Pancreas (tissue), 10 donors: ENCODE results near the gene FAR1. TPM values are rescaled to one million over a fixed set of nuclear protein-coding genes. Genes with fewer than 3 reads are reported as not detected.

Experiments
- ATAC-seq, 4 donors: fragments of 200-7000 bp; cut with Tn5 transposase; one replicate each; pipeline versions ENCODE4 v1.8.0 to v1.9.1; 2020; ENCODE audit warnings: mild to moderate bottlenecking in 4 of 4, moderate library complexity in 4 of 4
- DNase-seq, 6 donors: peaks; one replicate each; pipeline ENCODE4 v3.0.0-alpha.2; 2020
- FAIRE-seq: peaks from 2 replicates; lab custom pipeline; 2012; peaks lifted over from hg19 to GRCh38; lab: Jason Lieb, UNC
- H3K27ac ChIP-seq, 4 donors: fragments of 200-600 bp; sonication (generic); 1 replicate in 3 of 4; 2 replicates in 1 of 4; pipeline versions ENCODE4 v1.5.0 to v1.8.0; 2020
- H3K27me3 ChIP-seq, 4 donors: fragments of 200-600 bp; one replicate each; pipeline ENCODE4 v1.8.0; 2021
- H3K36me3 ChIP-seq, 3 donors: fragments of 200-600 bp; sonication (generic) in 1 of 3; one replicate each; pipeline versions ENCODE4 v1.5.0 to v1.8.0; 2020 to 2021
- H3K4me1 ChIP-seq, 3 donors: fragments of 200-600 bp; one replicate each; pipeline ENCODE4 v1.8.0; 2021
- H3K4me3 ChIP-seq, 4 donors: fragments of 200-600 bp; sonication (generic) in 2 of 4; one replicate each; pipeline versions ENCODE4 v1.5.0 to v1.8.0; 2020 to 2021
- H3K9me3 ChIP-seq, 4 donors: fragments of 200-600 bp; one replicate each; pipeline ENCODE4 v1.8.0; 2021
- WGBS, 2 donors: extraction: QIAGEN DNeasy Blood & Tissue Kit; methylation state at CpG; one replicate each; pipeline ENCODE4 v1.1.7; 2013; 5-methylcytosine and 5-hydroxymethylcytosine counted together
- intact Hi-C, 3 donors: fragments of 100-400 bp; cut with DNase I; formaldehyde crosslinking; loops; one replicate each; pipeline versions ENCODE4 v1.11.1 to v1.14.2; 2022
- polyA plus RNA-seq, 2 donors: library from polyadenylated mRNA; stranded (reverse); fragments of 200-250 nt; gene quantifications; one replicate each; pipeline ENCODE4 v1.2.3, GENCODE V29; 2013
- total RNA-seq, 6 donors: library from RNA; stranded (reverse); fragmentation: NEBNext Ultra II Directional in 4 of 6; extraction: Animal tissue kit (Norgen Biotek cat#: 25700) in 4 of 6; gene quantifications; one replicate each; pipeline versions ENCODE4 v1.2.1 to v1.2.4, GENCODE V29; 2021 to 2023
- TF ChIP-seq, protein P1 (sequence below), 4 donors: fragments of 200-600 bp; sonication (generic) in 3 of 4; IDR thresholded peaks; one replicate each; pipeline versions ENCODE4 v1.5.0 to v1.8.0; 2021; ENCODE audit warnings: antibody characterized with exemption in 4 of 4
- donor health status: healthy with polysubstance abuse.
- donor health status: DM: no; HTN: no; CAD: no; lungs with moderate emphysema.
- donor health status: DM: no; HTN: no; CAD: no.
- donor health status: control.
- donor health status: control.
- donor health status: Bipolar disorder and iron deficiency.
- donor health status: DM: yes; HTN: yes; CAD: no.
- donor health status: DM: no; HTN: no; CAD: no.
- donor health status: DM: no; HTN: no; CAD: no.
- donor health status: DM: yes; HTN: yes; CAD: no.

Gene FAR1
- total and polyA plus RNA-seq, 8 donors = 12.0 to 43.7 (median 18.0) TPM

DNA sequence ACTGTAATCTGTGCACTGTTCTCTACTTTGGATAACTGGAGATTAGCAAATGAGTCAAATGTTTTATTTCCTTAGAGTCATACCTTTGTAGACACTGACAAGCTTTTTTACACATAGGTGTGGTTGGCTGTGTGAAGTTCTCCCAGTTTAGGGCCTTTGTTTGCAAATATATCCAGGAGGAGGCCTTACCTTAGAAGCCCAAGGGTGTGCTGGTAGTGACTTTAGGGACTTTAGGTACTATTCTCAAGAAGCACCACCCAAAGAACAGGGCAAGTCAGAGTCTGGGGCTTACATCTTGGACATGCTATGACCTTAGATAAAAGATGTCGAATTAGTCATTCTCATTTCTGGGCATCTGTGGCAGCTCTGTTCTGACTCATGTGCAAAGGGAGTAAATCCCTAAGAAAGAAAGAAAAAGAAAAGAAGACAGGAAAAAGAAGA lies 4.8 kb upstream of the FAR1 start:
- Histone ChIP-seq H3K27ac (no peak overlapping the region), H3K4me1 (no peaks in the 10 kb centered on the region), H3K9me3 (no peaks in the 10 kb centered on the region), H3K4me3 (no peak overlapping the region), H3K27me3 (no peaks in the 10 kb centered on the region), H3K36me3 (no peaks in the 10 kb centered on the region)
- TF ChIP-seq, protein P1, sequence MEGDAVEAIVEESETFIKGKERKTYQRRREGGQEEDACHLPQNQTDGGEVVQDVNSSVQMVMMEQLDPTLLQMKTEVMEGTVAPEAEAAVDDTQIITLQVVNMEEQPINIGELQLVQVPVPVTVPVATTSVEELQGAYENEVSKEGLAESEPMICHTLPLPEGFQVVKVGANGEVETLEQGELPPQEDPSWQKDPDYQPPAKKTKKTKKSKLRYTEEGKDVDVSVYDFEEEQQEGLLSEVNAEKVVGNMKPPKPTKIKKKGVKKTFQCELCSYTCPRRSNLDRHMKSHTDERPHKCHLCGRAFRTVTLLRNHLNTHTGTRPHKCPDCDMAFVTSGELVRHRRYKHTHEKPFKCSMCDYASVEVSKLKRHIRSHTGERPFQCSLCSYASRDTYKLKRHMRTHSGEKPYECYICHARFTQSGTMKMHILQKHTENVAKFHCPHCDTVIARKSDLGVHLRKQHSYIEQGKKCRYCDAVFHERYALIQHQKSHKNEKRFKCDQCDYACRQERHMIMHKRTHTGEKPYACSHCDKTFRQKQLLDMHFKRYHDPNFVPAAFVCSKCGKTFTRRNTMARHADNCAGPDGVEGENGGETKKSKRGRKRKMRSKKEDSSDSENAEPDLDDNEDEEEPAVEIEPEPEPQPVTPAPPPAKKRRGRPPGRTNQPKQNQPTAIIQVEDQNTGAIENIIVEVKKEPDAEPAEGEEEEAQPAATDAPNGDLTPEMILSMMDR (IDR thresholded peaks at IDR 0.05) = no peak
- intact Hi-C loops = no loop called here
- FAIRE-seq = no peak
- ATAC-seq = no peak
- DNase-seq = no peak
- WGBS, 2 donors = 70 to 76% methylated on average over 1 of the region's 1 CpG

DNA sequence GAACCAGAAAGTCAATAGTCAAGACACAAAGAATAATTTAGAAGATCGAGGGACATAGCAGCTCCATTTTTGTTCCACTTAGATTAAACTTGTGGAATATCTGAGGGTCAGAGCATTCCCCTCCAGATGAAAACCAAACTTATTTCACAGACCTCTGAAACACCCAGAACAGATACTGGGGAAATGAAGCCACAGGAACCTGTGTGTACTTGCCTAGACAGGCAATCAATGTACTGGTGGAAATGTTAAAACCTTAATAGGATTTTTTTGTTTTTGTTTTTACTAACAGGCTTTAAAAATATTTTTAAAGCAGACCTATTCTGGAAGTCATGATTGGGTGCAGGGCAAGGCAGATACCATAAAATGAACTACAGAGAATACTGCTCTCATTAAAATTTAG lies 4.1 kb upstream of the FAR1 start:
- TF ChIP-seq, protein P1 (IDR thresholded peaks at IDR 0.05) = no peak
- Histone ChIP-seq H3K9me3 (no peaks in the 10 kb centered on the region), H3K4me1 (no peaks in the 10 kb centered on the region), H3K4me3 (no peak overlapping the region), H3K36me3 (no peaks in the 10 kb centered on the region), H3K27me3 (no peaks in the 10 kb centered on the region), H3K27ac (no peak overlapping the region)
- ATAC-seq (no peak), DNase-seq (no peak), FAIRE-seq (no peak)
- 69 to 78% methylated on average over 1 of the region's 1 CpG for WGBS, 2 donors
- intact Hi-C loops = no loop called here

DNA sequence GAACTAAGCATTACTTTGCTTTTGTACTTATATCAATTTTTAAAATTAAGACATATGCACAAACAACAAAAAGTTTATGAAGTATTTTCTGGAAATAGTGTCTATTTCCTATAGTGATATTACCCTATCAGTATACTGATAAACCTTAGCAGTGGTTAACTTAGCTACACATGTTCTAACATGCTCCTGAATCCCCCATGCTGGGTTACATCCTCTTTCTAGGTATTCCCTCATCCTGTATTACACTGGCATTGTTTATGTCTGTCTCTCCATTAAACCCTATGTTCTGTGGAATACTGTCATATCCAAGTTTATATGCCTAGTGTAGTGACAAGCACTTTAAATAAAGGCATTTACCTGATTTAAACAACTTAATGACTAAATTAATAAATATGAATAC lies 1.8 kb upstream of the FAR1 start:
- no peaks in the 10 kb centered on the region for H3K36me3 ChIP-seq
- ATAC-seq = no peak
- no peak for DNase-seq
- no peak for FAIRE-seq
- no peaks in the 10 kb centered on the region for H3K9me3 ChIP-seq
- H3K27me3 ChIP-seq = no peaks in the 10 kb centered on the region
- intact Hi-C loops = no loop called here
- peaks cover 0 to 14% (median 13%) of the 10 kb centered on the region in 3 donors for H3K4me1 ChIP-seq
- no peak overlapping the region for H3K4me3 ChIP-seq
- TF ChIP-seq, protein P1 (IDR thresholded peaks at IDR 0.05) = no peak
- H3K27ac ChIP-seq = no peak overlapping the region

DNA sequence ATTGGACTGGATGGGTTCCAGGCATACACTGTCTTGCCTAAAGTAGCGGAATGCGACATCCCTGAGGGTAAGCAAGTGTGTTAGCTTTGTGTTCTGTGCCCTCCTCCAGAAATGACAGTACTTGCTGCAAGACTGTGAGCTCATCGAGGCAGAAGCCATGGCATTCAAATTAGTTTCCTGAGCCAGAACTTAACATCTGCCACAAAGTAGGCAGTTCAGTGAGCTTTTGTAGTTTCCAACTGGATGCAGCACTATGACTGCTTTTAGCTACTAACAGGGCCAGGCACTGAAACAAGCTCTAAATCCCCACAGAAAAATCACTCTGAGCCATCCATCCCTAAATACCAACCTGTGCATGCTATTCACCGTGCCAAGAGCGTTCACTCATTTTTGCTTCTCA lies 1.2 kb upstream of the FAR1 start:
- H3K4me1 ChIP-seq = peaks cover 0 to 19% (median 13%) of the 10 kb centered on the region in 3 donors
- TF ChIP-seq, protein P1 (IDR thresholded peaks at IDR 0.05) = no peak
- DNase-seq (no peak), FAIRE-seq (no peak), ATAC-seq (no peak)
- no peaks in the 10 kb centered on the region for H3K27me3 ChIP-seq
- no peaks in the 10 kb centered on the region for H3K9me3 ChIP-seq
- no peaks in the 10 kb centered on the region for H3K36me3 ChIP-seq
- WGBS, 2 donors = 72 to 81% methylated on average over 5 of the region's 5 CpGs
- no peak overlapping the region for H3K27ac ChIP-seq
- H3K4me3 ChIP-seq = peak overlapping the region in 2 of 4 donors; percentile 86 to 95
- intact Hi-C loops = no loop called here

- no peaks in the 10 kb centered on the region for H3K9me3 ChIP-seq
- WGBS, 2 donors = 4% methylated on average over 15 of the region's 15 CpGs
- H3K27ac ChIP-seq = peak overlapping the region; percentile 46 to 94 (median 84)
- TF ChIP-seq, protein P1 (IDR thresholded peaks at IDR 0.05) = no peak
- no peaks in the 10 kb centered on the region for H3K27me3 ChIP-seq
- no peaks in the 10 kb centered on the region for H3K36me3 ChIP-seq
- peak overlapping the region; percentile 33 to 95 (median 62) for H3K4me3 ChIP-seq
- ATAC-seq (no peak), DNase-seq (no peak), FAIRE-seq (no peak)
- H3K4me1 ChIP-seq = peaks cover 0 to 23% (median 13%) of the 10 kb centered on the region in 3 donors
- intact Hi-C loops = no loop called here
Observed at GRCh38 chr11:13667795-13668101, 720 bp upstream of the FAR1 start.
